ENCODE data around the gene CHN2.

The CHN2 gene

GRCh38 chr7:29194594-29195427, at the start of gene CHN2:
Gene CHN2 (plus strand): TSS chr7:29194775.
- peak; percentile 26 for DNase-seq

GRCh38 chr7:29145553-29146056, 49.0 kb upstream of the CHN2 start:
- DNase-seq, result no peak

GRCh38 chr7:29146057-29146706, 48.4 kb upstream of the CHN2 start, which contains the start of gene CPVL:
Gene CPVL (minus strand): TSS chr7:29146537. CDS start chr7:29121061, 25,476 bp downstream.
- peak; percentile 2 for DNase-seq

GRCh38 chr7:29146888-29147609, 47.5 kb upstream of the CHN2 start:
- peak; percentile 13 for DNase-seq

- DNase-seq, result no peak
Observed at GRCh38 chr7:29147821-29148220, 46.8 kb upstream of the CHN2 start.

- DNase-seq, result no peak
Observed at GRCh38 chr7:29149036-29149435, 45.5 kb upstream of the CHN2 start.

GRCh38 chr7:29150856-29151255, 43.7 kb upstream of the CHN2 start:
- DNase-seq, result no peak

GRCh38 chr7:29154076-29154475, 40.5 kb upstream of the CHN2 start:
- DNase-seq, result no peak

- DNase-seq, result no peak
Observed at GRCh38 chr7:29156907-29157452, 37.6 kb upstream of the CHN2 start.

GRCh38 chr7:29158795-29159423, 35.7 kb upstream of the CHN2 start:
- no peak for DNase-seq

GRCh38 chr7:29160080-29160479, 34.5 kb upstream of the CHN2 start:
- no peak for DNase-seq

- no peak for DNase-seq
Observed at GRCh38 chr7:29161231-29161630, 33.3 kb upstream of the CHN2 start.

- no peak for DNase-seq
Observed at GRCh38 chr7:29162577-29162976, 32.0 kb upstream of the CHN2 start.

- DNase-seq, result no peak
Observed at GRCh38 chr7:29163854-29164253, 30.7 kb upstream of the CHN2 start.

GRCh38 chr7:29167721-29168120, 26.9 kb upstream of the CHN2 start:
- DNase-seq, result no peak

GRCh38 chr7:29170781-29171180, 23.8 kb upstream of the CHN2 start:
- DNase-seq, result no peak

- no peak for DNase-seq
Observed at GRCh38 chr7:29173458-29173857, 21.1 kb upstream of the CHN2 start.

- DNase-seq, result no peak
Observed at GRCh38 chr7:29177963-29178600, 16.5 kb upstream of the CHN2 start.

GRCh38 chr7:29179115-29179514, 15.5 kb upstream of the CHN2 start:
- DNase-seq, result no peak

GRCh38 chr7:29184599-29184998, 10.0 kb upstream of the CHN2 start:
- no peak for DNase-seq

GRCh38 chr7:29185613-29186012, 9.0 kb upstream of the CHN2 start:
- no peak for DNase-seq

- peak; percentile 23 for DNase-seq
Observed at GRCh38 chr7:29189743-29190201, 4.8 kb upstream of the CHN2 start.
